Vagina (tissue), 2 donors: Measurements from ENCODE around the gene UCMA.

Source experiments
- CTCF ChIP-seq, 3 experiments: fragments of 450-650 bp in 2 of 3; fragments of 200-600 bp in 1 of 3; sonication (generic) in 1 of 3; IDR thresholded peaks; one replicate each; pipeline ENCODE4 v1.5.1; 2017 to 2019; ENCODE audit warnings: antibody characterized with exemption in 3 of 3, mild to moderate bottlenecking in 2 of 3, moderate library complexity in 2 of 3
- POLR2A ChIP-seq, 2 donors: fragments of 450-650 bp; IDR thresholded peaks; one replicate each; pipeline ENCODE4 v1.6.1; 2017; ENCODE audit warnings: antibody characterized with exemption in 2 of 2, mild to moderate bottlenecking in 2 of 2, moderate library complexity in 2 of 2

DNA sequence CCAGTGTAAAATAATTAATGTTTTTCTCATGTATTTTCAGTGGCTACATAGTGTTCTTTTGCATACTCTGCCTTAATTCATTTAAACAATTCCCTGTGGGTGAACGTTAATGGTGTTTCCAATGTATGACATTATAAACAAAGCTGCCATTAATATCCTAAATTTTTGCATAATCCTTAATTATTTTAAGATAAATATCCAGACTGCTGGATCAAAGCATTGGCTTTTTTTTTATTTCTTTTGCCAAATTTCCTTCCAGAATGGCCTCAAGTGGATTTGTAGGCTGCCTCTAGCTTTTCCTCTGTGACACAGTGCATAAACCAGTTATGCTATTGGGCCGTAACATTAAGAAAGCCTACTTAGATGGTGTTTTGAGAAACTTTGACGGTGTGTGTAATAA is 43.4 kb downstream of the UCMA start:
- TF ChIP-seq POLR2A (IDR thresholded peaks at IDR 0.05) (no peak), CTCF (IDR thresholded peaks at IDR 0.05) (no peak)
